WTC11 (cell line): ENCODE data around the gene MOGAT1. TPM values are rescaled to one million over a fixed set of nuclear protein-coding genes. Genes with fewer than 3 reads are reported as not detected.
A peak's percentile ranks its signal among the peaks of the same experiment; 100 is the strongest.

Source experiments
- ATAC-seq: fragments of 200-7000 bp; cut with Tn5 transposase; 2 replicates; pipeline ENCODE4 v1.10.0; 2021; ENCODE audit warnings: mild to moderate bottlenecking, moderate library complexity
- CTCF ChIA-PET: fragments of 300-600 bp; sonication (Branson Sonifier 250); formaldehyde crosslinking; loops from one replicate; lab custom pipeline; 2021; ENCODE audit warnings: antibody characterized with exemption; lab: Charles Lee
- POLR2A ChIA-PET: fragments of 350-600 bp; sonication (Branson Sonifier 250); formaldehyde crosslinking; loops from one replicate; lab custom pipeline; 2021; ENCODE audit warnings: antibody characterized with exemption; lab: Charles Lee
- DNase-seq: peaks from one replicate; pipeline ENCODE4 v3.0.0; 2021; ENCODE audit warnings: low spot score
- H3K27ac Mint-ChIP-seq: 2 replicates; pipeline ENCODE4 v1.8.0; 2021; ENCODE audit warnings: mixed read lengths
- H3K27me3 Mint-ChIP-seq: 2 replicates; pipeline ENCODE4 v1.8.0; 2021; ENCODE audit warnings: low read depth, mild to moderate bottlenecking, moderate library complexity, mixed read lengths
- H3K36me3 Mint-ChIP-seq: 2 replicates; pipeline ENCODE4 v1.8.0; 2021; ENCODE audit warnings: mixed read lengths
- H3K4me1 Mint-ChIP-seq: 2 replicates; pipeline ENCODE4 v1.8.0; 2022; ENCODE audit warnings: mixed read lengths
- H3K4me3 Mint-ChIP-seq: 2 replicates; pipeline ENCODE4 v1.8.0; 2021; ENCODE audit warnings: mild to moderate bottlenecking, moderate library complexity, mixed read lengths
- H3K9me3 Mint-ChIP-seq: 2 replicates; pipeline ENCODE4 v1.8.0; 2021; ENCODE audit warnings: mixed read lengths
- ERG ChIP-seq: fragments of 250-450 bp; sonication (Bioruptor Pico); IDR thresholded peaks from 2 replicates; pipeline ENCODE4 v1.8.0; 2021; ENCODE audit warnings: mild to moderate bottlenecking
- FOXK1 ChIP-seq: sonication (generic); formaldehyde crosslinking; IDR thresholded peaks from 2 replicates; pipeline ENCODE4 v1.8.0; 2022; ENCODE audit warnings: mild to moderate bottlenecking, moderate library complexity, missing genetic modification reagents
- FOXP1 ChIP-seq: sonication (generic); formaldehyde crosslinking; IDR thresholded peaks from 2 replicates; pipeline ENCODE4 v1.8.0; 2022; ENCODE audit warnings: missing genetic modification reagents, mild to moderate bottlenecking, moderate library complexity, borderline replicate concordance
- FOXP4 ChIP-seq: sonication (generic); formaldehyde crosslinking; IDR thresholded peaks from 2 replicates; pipeline ENCODE4 v1.8.0; 2022; ENCODE audit warnings: mild to moderate bottlenecking, missing genetic modification reagents
- NR3C1 ChIP-seq: sonication (generic); formaldehyde crosslinking; conservative IDR thresholded peaks from 2 replicates; pipeline ENCODE4 v1.8.1; 2023; ENCODE audit warnings: low read depth, mild to moderate bottlenecking, missing genetic modification reagents
- SMAD4 ChIP-seq: sonication (generic); formaldehyde crosslinking; IDR thresholded peaks from 2 replicates; pipeline ENCODE4 v1.8.0; 2022; ENCODE audit warnings: mild to moderate bottlenecking, missing genetic modification reagents
- ZBTB43 ChIP-seq: sonication (generic); formaldehyde crosslinking; IDR thresholded peaks from 2 replicates; pipeline ENCODE4 v1.8.1; 2023; ENCODE audit warnings: mild to moderate bottlenecking, missing genetic modification reagents
- ZNF121 ChIP-seq: sonication (generic); formaldehyde crosslinking; IDR thresholded peaks from 2 replicates; pipeline ENCODE4 v1.8.0; 2023; ENCODE audit warnings: missing genetic modification reagents
- ZNF138 ChIP-seq: sonication (generic); formaldehyde crosslinking; conservative IDR thresholded peaks from 2 replicates; pipeline ENCODE4 v1.8.1; 2022; ENCODE audit warnings: mild to moderate bottlenecking, moderate library complexity, missing genetic modification reagents
- ZNF423 ChIP-seq: fragments of 250-450 bp; sonication (Bioruptor Pico); IDR thresholded peaks from 2 replicates; pipeline ENCODE4 v2.1.2; 2022; ENCODE audit warnings: mild to moderate bottlenecking, moderate library complexity
- ZNF532 ChIP-seq: fragments of 250-450 bp; sonication (Bioruptor Pico); IDR thresholded peaks from 2 replicates; pipeline ENCODE4 v1.9.0; 2021; ENCODE audit warnings: mild to moderate bottlenecking, borderline replicate concordance
- ZSCAN18 ChIP-seq: fragments of 250-450 bp; sonication (Bioruptor Pico); IDR thresholded peaks from 2 replicates; pipeline ENCODE4 v2.1.2; 2022; ENCODE audit warnings: mild to moderate bottlenecking, moderate library complexity
- total RNA-seq: library from RNA; stranded (reverse); gene quantifications from 3 replicates; pipeline ENCODE4 v1.2.3, GENCODE V29; 2021

Gene MOGAT1
- total RNA-seq, 1 experiment from 2014 or later: 0.72 TPM

GRCh38 chr2:222745836-222746559 lies 74.5 kb downstream of the MOGAT1 start (continued):
- TF ChIP-seq ZNF423 (no peak), FOXP4 (CRISPR knock-in tag) (no peak), SMAD4 (CRISPR knock-in tag) (no peak), ERG (CRISPR knock-in tag) (no peak), ZBTB43 (CRISPR knock-in tag) (no peak)

GRCh38 chr2:222747526-222748160 lies 76.2 kb downstream of the MOGAT1 start:
- Mint-ChIP-seq H3K4me1 (peaks cover 39% of the 10 kb centered on the region), H3K9me3 (no peaks in the 10 kb centered on the region), H3K36me3 (no peaks in the 10 kb centered on the region), H3K4me3 (peak overlapping the region; percentile 20), H3K27ac (peak overlapping the region; percentile 75), H3K27me3 (no peaks in the 10 kb centered on the region)
- TF ChIP-seq NR3C1 (CRISPR knock-in tag) (no peak), FOXP1 (CRISPR knock-in tag) (no peak), ZNF532 (CRISPR knock-in tag) (no peak), ZNF138 (CRISPR knock-in tag) (no peak), ZNF121 (no peak), FOXK1 (CRISPR knock-in tag) (no peak), ZSCAN18 (CRISPR knock-in tag) (no peak)
- ChIA-PET CTCF (interaction anchor here (0.8 to 1.3 kb wide), 3 partner anchors 39 to 57 kb away, joined by 3 to 6 read pairs (median 4); no protein-coding TSS in a partner anchor), POLR2A (interaction anchor here (0.6 kb wide), 1 partner anchor 69 kb away, joined by 3 read pairs; no protein-coding TSS in a partner anchor)
- ATAC-seq: peak; percentile 82
- no peak for DNase-seq
